T-cell (primary cell): ENCODE data around the gene BCAS3. TPM values are rescaled to one million over a fixed set of nuclear protein-coding genes. Genes with fewer than 3 reads are reported as not detected.

Source experiments
- ATAC-seq, 4 experiments: fragments of 200-7000 bp in 3 of 4; fragments of 150-1000 bp in 1 of 4; cut with Tn5 transposase; replicated peaks in 1 of 4; 1 replicate in 3 of 4; 2 replicates in 1 of 4; pipeline ENCODE4 v1.10.0; 2021; ENCODE audit warnings: moderate library complexity in 3 of 4, mild to moderate bottlenecking in 2 of 4, moderate number of reproducible peaks in 1 of 4
- CTCF ChIA-PET, 2 donors: fragments of 300-600 bp; sonication (Branson Sonifier 250); formaldehyde crosslinking; loops; one replicate each; lab custom pipeline; 2022; ENCODE audit warnings: antibody characterized with exemption in 2 of 2; lab: Charles Lee
- POLR2A ChIA-PET, 2 donors: fragments of 300-600 bp; sonication (Branson Sonifier 250); formaldehyde crosslinking; loops; one replicate each; lab custom pipeline; 2022; ENCODE audit warnings: antibody characterized with exemption in 2 of 2; lab: Charles Lee
- DNase-seq, 35 experiments: peaks; one replicate each; pipeline versions ENCODE4 v3.0.0 to v3.0.0-alpha.2; 2013 to 2023
- H3K27ac ChIP-seq: one replicate; pipeline ENCODE4 v1.5.1; 2013; ENCODE audit warnings: low read length
- H3K27me3 ChIP-seq, 2 experiments: replicated peaks in 1 of 2; 1 replicate in 1 of 2; 2 replicates in 1 of 2; pipeline versions ENCODE4 v1.6.1 to v1.7.0; 2013; ENCODE audit warnings: low read length in 1 of 2, mixed read lengths in 1 of 2; ENCODE audit not compliant: control insufficient read depth in 2 of 2, insufficient read depth in 2 of 2; ENCODE audit errors: extremely low read depth in 1 of 2
- H3K36me3 ChIP-seq, 2 donors: 1 replicate in 1 of 2; 2 replicates in 1 of 2; pipeline versions ENCODE4 v1.6.1 to v1.7.0; 2013; ENCODE audit warnings: low read length in 1 of 2; ENCODE audit not compliant: control insufficient read depth in 2 of 2, insufficient read depth in 1 of 2; ENCODE audit errors: extremely low read depth in 1 of 2
- H3K4me1 ChIP-seq, 2 experiments: 1 replicate in 1 of 2; 2 replicates in 1 of 2; pipeline versions ENCODE4 v1.6.1 to v1.7.0; 2013; ENCODE audit warnings: low read length in 2 of 2, mixed read lengths in 1 of 2; ENCODE audit not compliant: insufficient read depth in 2 of 2, control insufficient read depth in 1 of 2; ENCODE audit errors: extremely low read depth in 1 of 2
- H3K4me3 ChIP-seq, 2 donors: 1 replicate in 1 of 2; 2 replicates in 1 of 2; pipeline versions ENCODE4 v1.5.1 to v1.7.0; 2013; ENCODE audit warnings: mild to moderate bottlenecking in 2 of 2, low read length in 1 of 2, moderate library complexity in 1 of 2; ENCODE audit not compliant: control insufficient read depth in 1 of 2; ENCODE audit errors: extremely low read depth in 1 of 2
- H3K9me3 ChIP-seq: 2 replicates; pipeline ENCODE4 v1.7.0; 2013
- H3K27ac Mint-ChIP-seq, 2 donors: one replicate each; pipeline ENCODE4 v1.8.0; 2020 to 2021; ENCODE audit warnings: mild to moderate bottlenecking in 2 of 2, mixed read lengths in 2 of 2
- H3K27me3 Mint-ChIP-seq, 2 donors: one replicate each; pipeline ENCODE4 v1.8.0; 2021 to 2022; ENCODE audit warnings: mixed read lengths in 2 of 2
- H3K36me3 Mint-ChIP-seq: one replicate; pipeline ENCODE4 v1.8.0; 2021; ENCODE audit warnings: mixed read lengths
- H3K4me1 Mint-ChIP-seq, 3 donors: one replicate each; pipeline ENCODE4 v1.8.0; 2020 to 2022; ENCODE audit warnings: mixed read lengths in 3 of 3, mild to moderate bottlenecking in 1 of 3
- H3K4me3 Mint-ChIP-seq, 3 donors: one replicate each; pipeline ENCODE4 v1.8.0; 2020 to 2022; ENCODE audit warnings: mild to moderate bottlenecking in 3 of 3, mixed read lengths in 3 of 3, moderate library complexity in 3 of 3
- H3K9me3 Mint-ChIP-seq, 3 donors: one replicate each; pipeline ENCODE4 v1.8.0; 2020 to 2022; ENCODE audit warnings: mixed read lengths in 3 of 3
- WGBS: methylation state at CpG from one replicate; pipeline ENCODE4 v1.1.5; 2013; ENCODE audit warnings: missing lambda C conversion rate; ENCODE audit not compliant: insufficient coverage; 5-methylcytosine and 5-hydroxymethylcytosine counted together
- total RNA-seq, 35 experiments: library from RNA in 6 of 35; stranded (reverse) in 6 of 35; fragments of 120-200 nt in 1 of 35; gene quantifications; one replicate each; pipeline versions ENCODE4 v1.2.1 to v1.2.4 and lab custom pipeline; 2013 to 2026

Gene BCAS3
- total RNA-seq, 5 donors from 2014 or later (not counting 1 experiment from before 2014, with no cell fraction given) = 33.8 to 57.8 (median 38.1) TPM

DNA sequence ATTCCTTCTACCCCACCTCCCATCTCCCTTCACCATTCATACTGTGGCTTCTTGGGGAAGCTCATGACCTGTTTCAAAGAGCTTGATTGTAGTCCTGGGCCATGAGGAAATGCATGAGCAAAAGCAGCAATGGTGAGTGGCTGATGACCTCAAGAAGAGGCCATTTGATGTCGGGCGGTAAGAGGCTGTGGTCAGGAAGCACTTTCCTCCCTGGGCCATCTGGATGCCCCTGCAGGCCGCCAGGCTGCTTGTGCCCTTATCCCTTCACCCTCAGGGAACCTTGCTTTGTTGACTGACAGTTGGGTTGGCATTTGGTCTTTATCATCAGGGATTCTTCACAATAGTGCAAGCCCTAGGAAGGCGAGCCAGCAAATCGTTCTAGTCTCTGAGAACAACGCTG, 643.7 kb downstream of the BCAS3 start:
- CTCF ChIA-PET = no interaction called here

DNA sequence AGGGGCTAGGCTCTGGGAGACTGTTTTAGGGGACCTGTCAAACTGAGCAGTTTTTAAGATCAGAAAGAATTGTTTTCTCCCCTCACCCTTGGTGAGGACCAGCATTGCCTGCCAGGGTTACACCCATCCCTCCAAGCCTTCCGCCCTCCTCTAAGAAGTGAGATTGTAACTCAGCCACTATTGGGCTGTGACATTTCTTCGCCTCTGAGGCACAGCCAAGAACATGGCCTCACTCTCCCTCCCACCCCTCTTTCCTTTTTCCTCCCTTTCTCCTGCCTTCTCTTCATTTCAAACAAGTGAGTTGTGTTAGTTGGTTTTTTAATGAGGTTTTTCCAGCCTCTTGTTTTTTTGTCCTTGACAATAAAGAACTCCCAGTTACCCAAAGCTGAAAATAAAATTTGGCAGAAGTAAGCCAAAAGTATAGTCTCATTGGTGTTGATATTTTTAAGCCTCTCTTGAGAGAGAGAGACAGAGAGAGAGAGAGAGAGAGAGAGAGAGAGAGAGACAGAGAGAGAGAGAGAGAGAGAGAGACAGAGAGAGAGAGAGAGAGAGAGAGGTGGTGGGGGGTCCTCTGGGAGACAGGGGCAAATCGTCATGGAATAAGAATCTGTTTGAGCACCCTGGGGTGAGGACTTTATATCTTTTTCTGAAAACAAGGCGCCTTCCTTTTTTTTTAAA, 644.8 kb downstream of the BCAS3 start:
- Histone ChIP-seq H3K27ac (no peak overlapping the region), H3K9me3 (no peaks in the 10 kb centered on the region), H3K27me3 (no peaks in the 10 kb centered on the region), H3K4me3 (no peak overlapping the region), H3K4me1 (no peaks in the 10 kb centered on the region), H3K36me3 (no peaks in the 10 kb centered on the region)
- WGBS = 57% methylated on average over 2 of the region's 4 CpGs
- H3K27ac Mint-ChIP-seq = no peak overlapping the region
- no peak for ATAC-seq
- no peak overlapping the region for H3K4me3 Mint-ChIP-seq
- no peak for DNase-seq
- no peaks in the 10 kb centered on the region for H3K27me3 Mint-ChIP-seq
- H3K36me3 Mint-ChIP-seq = peaks cover 3% of the 10 kb centered on the region
- ChIA-PET POLR2A (interaction anchor here in 1 of 2 donors (0.6 kb wide), 1 partner anchor 147 kb away, joined by 3 read pairs; no protein-coding TSS in a partner anchor), CTCF (no interaction called here)
- H3K9me3 Mint-ChIP-seq = no peaks in the 10 kb centered on the region
- H3K4me1 Mint-ChIP-seq = peaks cover 0 to 6% (median 0%) of the 10 kb centered on the region in 3 donors

More for the DNA sequence above, 643.7 kb downstream of the BCAS3 start:
- Histone ChIP-seq H3K27ac (no peak overlapping the region), H3K36me3 (no peaks in the 10 kb centered on the region), H3K4me1 (no peaks in the 10 kb centered on the region), H3K9me3 (no peaks in the 10 kb centered on the region), H3K4me3 (no peak overlapping the region), H3K27me3 (no peaks in the 10 kb centered on the region)
- WGBS = 97% methylated on average over 3 of the region's 6 CpGs
- H3K36me3 Mint-ChIP-seq = peaks cover 3% of the 10 kb centered on the region
- peaks cover 0 to 6% (median 0%) of the 10 kb centered on the region in 3 donors for H3K4me1 Mint-ChIP-seq
- H3K27me3 Mint-ChIP-seq = no peaks in the 10 kb centered on the region
- no peak overlapping the region for H3K4me3 Mint-ChIP-seq
- POLR2A ChIA-PET = no interaction called here
- H3K9me3 Mint-ChIP-seq = no peaks in the 10 kb centered on the region
- ATAC-seq = no peak
- DNase-seq = no peak
- H3K27ac Mint-ChIP-seq = no peak overlapping the region

DNA sequence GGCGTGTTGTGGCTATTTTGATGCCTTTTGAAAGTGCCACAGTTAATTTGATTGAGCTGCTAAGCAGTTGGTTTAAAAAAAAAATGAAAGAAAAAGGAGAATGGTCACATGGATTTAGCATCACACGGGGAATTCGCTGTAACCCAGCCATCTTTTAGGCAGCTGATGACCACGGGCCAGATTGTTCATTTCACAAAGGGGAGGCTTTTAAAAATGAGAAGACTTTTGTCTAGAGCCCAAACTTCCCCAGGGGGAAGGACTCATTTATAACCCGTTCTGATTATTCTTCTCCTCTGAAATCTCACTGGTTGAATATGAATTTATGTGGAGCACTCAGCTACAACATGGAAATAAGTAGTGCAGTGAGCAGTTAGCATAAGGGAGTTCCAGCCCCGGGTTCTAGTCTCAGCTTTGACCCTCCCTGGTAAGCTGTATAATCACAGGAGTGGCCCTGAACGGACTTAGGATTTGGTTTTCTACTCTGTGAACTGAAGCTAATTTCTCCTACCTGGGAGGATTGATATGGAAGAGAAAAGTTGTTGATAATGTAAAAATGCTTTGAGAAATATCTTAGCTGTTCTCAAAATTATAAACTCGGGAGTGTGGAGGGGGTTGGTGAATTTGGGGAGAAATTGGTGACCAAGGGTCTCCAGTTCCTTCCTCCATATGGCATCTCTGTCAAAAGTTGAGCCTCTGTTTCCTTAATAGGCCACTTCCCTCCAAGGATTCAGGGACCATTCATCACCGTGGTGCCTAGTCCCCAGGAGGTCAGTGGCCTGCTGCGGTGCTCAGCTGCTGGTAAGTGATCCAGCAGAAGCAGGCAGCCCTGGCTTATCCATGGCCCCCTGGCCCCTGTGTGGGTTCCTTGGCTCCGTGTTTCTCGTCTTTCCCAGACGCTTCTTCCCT, 645.6 kb downstream of the BCAS3 start:
- no peaks in the 10 kb centered on the region for H3K4me1 ChIP-seq
- Mint-ChIP-seq H3K4me3 (no peak overlapping the region), H3K9me3 (no peaks in the 10 kb centered on the region), H3K27ac (no peak overlapping the region), H3K4me1 (peaks cover 0 to 6% (median 0%) of the 10 kb centered on the region in 3 donors), H3K27me3 (no peaks in the 10 kb centered on the region), H3K36me3 (peaks cover 3% of the 10 kb centered on the region)
- DNase-seq = no peak
- no peaks in the 10 kb centered on the region for H3K9me3 ChIP-seq
- no peaks in the 10 kb centered on the region for H3K27me3 ChIP-seq
- H3K4me3 ChIP-seq = no peak overlapping the region
- WGBS = 90% methylated on average over 4 of the region's 13 CpGs
- no peak overlapping the region for H3K27ac ChIP-seq
- ATAC-seq = no peak
- no peaks in the 10 kb centered on the region for H3K36me3 ChIP-seq
- CTCF ChIA-PET = no interaction called here
- POLR2A ChIA-PET = interaction anchor here in 1 of 2 donors (0.6 kb wide), 1 partner anchor 148 kb away, joined by 3 read pairs; no protein-coding TSS in a partner anchor

DNA sequence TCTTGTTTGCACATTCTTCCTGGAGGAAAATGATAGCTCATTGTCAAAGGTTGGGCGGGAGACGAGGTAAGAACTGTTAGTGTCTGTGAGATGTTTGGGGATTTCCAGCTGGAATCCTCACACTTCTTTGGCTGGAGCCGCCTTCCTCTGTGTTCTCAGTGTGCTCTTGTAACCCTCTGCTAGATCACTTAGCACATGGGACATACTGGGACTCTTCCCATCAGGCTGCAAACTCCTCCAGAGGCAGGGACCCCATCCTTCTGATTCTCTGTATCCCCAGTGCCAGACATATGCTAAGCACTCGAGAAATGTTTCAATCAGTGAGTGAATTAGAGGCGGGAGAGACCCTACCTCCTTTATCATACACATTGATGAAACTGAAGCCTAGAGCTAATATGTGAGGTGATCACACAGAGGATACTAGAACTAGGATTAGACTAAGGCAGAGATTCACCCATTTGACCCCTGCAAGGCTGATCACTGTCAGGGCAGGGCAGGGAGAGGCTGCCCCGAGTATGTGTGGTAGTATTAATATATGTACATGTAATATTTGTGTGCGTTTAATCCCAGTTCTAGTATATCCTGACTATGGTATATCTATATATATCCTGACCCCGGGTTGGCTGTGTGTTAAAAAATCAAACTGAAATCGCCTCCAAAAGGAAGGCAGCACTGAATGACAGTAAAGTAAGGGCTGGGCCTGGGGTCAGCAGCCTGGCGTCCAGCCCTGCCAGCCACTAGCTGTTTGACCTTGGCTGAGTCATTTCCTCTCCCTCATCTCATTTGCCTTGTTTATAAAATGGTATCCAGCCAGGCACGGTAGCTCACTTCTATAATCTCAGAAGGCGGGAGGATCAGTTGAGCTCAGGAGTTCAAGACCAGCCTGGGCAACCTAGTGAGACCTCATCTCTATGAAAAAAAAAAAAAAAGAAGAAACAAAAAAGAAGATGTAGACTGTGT, 646.5 kb downstream of the BCAS3 start:
- Mint-ChIP-seq H3K36me3 (peaks cover 3% of the 10 kb centered on the region), H3K4me3 (no peak overlapping the region), H3K4me1 (peaks cover 0 to 6% (median 0%) of the 10 kb centered on the region in 3 donors), H3K27ac (no peak overlapping the region), H3K9me3 (no peaks in the 10 kb centered on the region), H3K27me3 (no peaks in the 10 kb centered on the region)
- DNase-seq = no peak
- no peak for ATAC-seq
- ChIA-PET CTCF (no interaction called here), POLR2A (interaction anchor here in 1 of 2 donors (0.6 kb wide), 1 partner anchor 481 kb away, joined by 9 read pairs; no protein-coding TSS in a partner anchor)
- Histone ChIP-seq H3K36me3 (no peaks in the 10 kb centered on the region), H3K27ac (no peak overlapping the region), H3K4me1 (no peaks in the 10 kb centered on the region), H3K27me3 (no peaks in the 10 kb centered on the region), H3K4me3 (no peak overlapping the region), H3K9me3 (no peaks in the 10 kb centered on the region)
- 83% methylated on average over 1 of the region's 12 CpGs for WGBS

DNA sequence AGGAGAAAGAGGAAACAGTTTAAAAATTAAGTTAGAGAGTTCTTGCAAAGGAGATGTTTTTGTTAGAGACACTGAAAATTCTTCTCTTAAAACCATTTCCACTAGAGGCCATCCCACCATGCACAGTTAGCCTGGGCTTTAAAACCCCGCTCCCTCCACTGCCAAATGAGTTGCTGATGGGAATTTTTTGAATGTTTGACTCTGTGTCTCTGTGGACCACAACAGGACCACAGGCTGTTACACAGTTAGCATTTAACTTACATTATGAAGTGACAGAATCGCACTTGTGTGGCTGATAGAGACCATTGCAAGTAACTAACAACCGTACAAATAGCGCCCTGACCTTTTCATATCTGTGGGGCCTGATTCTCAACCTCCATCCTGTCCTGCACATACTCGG, 647.3 kb downstream of the BCAS3 start:
- CTCF ChIA-PET = no interaction called here
- Mint-ChIP-seq H3K27ac (no peak overlapping the region), H3K4me1 (peaks cover 0 to 6% (median 0%) of the 10 kb centered on the region in 3 donors), H3K36me3 (peaks cover 3% of the 10 kb centered on the region), H3K9me3 (no peaks in the 10 kb centered on the region), H3K27me3 (no peaks in the 10 kb centered on the region), H3K4me3 (no peak overlapping the region)
- POLR2A ChIA-PET = no interaction called here
- no peaks in the 10 kb centered on the region for H3K36me3 ChIP-seq
- WGBS = 96% methylated on average over 4 of the region's 5 CpGs
- no peak overlapping the region for H3K27ac ChIP-seq
- H3K27me3 ChIP-seq = no peaks in the 10 kb centered on the region
- no peaks in the 10 kb centered on the region for H3K4me1 ChIP-seq
- no peak for DNase-seq
- H3K9me3 ChIP-seq = no peaks in the 10 kb centered on the region
- H3K4me3 ChIP-seq = no peak overlapping the region
- no peak for ATAC-seq
